Activated naive CD4-positive, alpha-beta T cell treated with anti-CD3 and anti-CD28 coated beads, Interleukin-2, amount 50 U/mL, for 16 hours (primary cell): ENCODE measurements around the gene PLEKHH1.

Experiments used
- DNase-seq: peaks from one replicate; pipeline ENCODE4 v3.0.0-alpha.2; 2020

PLEKHH1 gene

DNA sequence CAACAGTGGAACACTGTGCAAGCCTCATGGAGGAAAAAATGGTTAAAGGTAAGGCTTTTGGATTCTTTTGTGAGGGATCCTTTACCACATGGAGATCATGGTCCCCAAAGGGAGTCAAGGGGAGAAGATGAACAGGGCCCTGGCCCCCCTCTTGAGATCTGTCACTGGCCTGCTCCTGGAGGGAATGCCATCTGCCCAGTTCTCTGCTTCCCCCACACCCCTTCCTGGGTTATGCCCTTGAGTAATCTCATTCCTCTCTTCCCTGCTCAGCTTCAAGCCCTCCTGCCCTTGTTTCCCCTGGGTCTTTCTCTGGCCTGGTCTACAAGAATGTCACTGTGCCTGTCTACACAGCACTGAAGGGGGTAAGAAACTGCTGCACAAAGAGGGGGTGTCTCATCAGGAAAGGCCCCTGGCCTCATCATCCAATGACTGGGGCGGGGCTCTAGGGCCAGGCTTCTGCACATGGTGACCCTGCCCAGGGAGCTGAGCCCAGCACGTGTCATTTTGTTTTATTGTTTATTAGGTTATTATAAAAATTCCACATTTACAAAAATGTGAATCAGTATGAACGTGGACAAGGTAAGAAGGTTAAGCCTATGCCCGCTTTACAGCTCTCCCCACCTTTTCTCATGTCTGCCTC lies 36.7 kb downstream of the PLEKHH1 start:
- DNase-seq, result no peak

DNA sequence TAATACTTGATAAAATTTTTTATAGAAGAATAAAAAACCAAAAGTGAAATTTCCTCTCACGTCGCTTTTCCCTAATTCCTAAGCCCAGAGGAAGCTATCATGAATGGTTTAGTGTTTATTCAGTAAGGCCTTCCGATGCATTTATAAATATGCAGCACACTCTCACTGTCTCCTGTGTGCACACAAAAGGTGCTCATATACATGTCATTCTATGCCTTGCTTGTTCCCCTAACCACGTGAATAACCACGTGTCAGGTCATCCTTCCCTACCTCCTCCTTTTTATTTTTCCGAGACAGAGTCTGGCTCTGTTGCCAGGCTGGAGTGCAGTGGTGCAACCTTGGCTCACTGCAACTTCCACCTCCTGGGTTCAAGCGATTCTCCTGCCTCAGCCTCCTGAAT lies 37.4 kb downstream of the PLEKHH1 start:
- no peak for DNase-seq

DNA sequence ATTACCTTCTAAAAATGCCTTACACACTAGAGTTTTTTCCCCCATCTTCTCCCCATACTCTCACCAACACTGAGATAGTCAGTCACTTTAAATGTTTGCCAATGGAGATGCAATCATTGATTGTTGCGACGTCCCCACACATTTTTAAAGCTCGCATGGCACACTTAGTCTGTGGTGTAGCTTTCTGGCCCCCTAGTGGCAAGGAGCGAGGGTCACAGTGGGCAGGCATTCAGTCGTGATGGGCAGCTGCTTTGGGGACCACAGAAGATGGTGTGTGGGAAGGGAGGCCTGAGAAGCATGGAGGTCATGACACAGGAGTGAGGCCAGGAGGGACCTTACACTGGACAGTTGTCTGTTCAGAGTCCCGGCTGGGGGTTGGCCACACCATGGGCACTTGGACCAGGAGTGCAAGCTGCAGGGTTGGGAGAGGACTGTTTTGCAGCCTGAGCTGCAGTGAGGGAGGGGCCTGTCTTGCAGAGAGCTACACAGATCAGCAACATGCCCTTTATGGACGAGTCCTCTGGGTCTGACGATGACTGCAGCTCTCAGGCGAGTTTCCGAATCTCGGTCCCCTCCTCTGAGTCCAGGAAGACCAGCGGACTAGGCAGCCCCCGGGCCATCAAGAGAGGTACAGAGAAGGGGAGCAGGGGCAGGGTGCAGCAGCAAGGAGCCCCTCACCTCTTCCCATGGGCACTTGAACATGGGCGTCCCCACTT lies 38.3 kb downstream of the PLEKHH1 start:
- peak; percentile 68 for DNase-seq

DNA sequence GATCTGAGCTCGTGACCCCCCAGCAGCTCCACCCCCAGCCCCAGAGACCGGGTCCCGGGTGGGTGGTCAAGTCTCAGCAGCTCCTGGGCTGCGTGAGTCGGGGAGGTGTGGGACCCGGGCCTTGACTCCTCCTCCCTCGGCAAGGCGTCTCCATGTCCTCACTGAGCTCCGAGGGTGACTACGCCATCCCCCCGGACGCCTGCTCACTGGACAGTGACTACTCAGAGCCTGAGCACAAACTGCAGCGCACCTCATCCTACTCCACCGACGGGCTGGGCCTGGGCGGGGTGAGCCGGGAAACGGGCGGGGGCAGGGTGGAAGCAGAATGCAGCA lies 38.9 kb downstream of the PLEKHH1 start:
- no peak for DNase-seq

DNA sequence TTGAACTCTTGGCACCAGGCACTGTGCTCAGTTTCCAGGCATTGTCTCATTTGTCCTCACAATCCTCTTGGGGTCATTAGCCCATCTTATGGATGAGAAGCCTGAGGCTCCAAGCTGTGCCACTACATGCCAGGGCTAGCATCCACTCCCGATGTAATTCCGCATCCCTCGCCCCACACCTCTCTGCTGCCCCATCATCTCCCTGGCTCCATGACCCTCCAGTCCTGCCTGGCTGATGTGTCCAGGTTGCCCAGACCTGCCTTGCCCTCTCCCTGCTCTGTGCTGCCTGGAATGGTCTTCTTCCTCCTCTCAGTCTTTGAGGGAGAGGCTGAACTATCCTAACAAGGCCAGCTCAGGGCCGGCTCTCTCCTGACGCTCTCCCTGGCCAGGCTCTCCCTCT lies 39.5 kb downstream of the PLEKHH1 start:
- DNase-seq, result no peak

DNA sequence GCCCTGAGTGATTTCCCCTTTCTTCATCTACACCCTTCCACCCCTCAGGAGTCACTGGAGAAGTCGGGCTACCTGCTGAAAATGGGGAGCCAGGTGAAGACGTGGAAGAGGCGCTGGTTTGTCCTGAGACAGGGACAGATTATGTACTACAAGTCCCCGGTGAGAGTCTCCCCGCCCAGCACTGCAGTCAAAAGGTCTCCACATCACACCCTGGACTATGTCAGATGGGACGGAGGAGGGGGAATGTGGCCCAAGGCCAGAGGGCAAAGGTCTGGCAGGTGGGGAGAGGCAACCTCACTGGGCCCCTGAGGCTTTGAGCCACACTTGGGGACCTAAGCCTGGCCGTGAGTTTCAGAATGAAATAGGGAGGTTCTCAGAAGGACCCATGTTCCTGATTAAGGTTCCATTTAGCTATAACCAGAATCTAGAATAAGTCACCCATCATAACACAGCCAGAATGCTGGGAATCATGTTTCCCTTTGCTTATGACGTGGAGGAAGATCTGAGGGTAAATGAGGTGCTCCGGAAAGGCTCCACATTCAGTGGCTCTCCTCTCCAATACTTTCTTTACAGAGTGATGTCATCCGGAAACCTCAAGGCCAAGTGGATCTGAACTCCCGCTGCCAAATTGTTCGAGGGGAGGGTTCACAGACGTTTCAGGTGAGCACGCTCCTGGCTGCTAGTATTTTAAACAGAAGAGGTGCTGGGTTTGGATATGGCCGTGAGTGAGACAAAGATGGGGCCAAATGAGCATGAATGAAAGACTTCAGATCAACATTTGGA lies 40.3 kb downstream of the PLEKHH1 start:
- no peak for DNase-seq

DNA sequence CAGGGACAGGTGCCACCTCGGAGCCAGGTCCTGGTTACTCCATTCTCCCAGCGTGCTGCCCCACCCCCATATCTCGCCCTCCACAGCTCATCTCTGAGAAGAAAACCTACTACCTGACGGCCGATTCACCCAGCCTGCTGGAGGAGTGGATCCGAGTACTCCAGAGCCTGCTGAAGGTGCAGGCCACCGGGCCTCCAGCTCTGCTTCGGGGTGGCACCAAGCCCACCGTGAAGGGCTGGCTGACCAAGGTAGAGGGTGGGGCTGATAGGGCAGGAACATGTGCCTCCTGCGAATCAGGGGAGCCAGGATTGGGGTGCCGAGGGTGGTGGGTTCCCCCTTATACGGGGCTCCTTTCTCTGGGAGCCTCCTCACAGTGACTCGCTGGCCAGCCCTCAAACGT lies 41.1 kb downstream of the PLEKHH1 start:
- no peak for DNase-seq

DNA sequence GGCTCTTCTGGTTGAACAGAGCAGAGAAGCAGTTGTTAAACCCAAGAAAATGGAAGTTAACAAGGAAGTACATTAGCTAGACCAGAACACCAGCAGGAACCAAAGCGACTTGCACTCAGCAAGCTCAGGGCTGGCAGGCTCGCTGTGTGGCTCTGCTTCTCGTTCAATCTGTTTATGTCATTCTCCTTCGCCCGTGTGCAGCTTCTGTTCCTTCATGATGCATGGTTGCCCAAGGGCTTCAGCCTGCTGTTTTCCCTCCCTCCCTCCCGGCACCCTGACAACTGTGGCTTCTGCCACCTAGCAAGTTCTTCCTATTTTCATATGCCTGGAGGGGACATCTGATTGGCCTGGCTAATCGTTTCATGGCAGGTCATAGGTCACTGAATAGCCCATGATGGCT lies 41.7 kb downstream of the PLEKHH1 start:
- no peak for DNase-seq

DNA sequence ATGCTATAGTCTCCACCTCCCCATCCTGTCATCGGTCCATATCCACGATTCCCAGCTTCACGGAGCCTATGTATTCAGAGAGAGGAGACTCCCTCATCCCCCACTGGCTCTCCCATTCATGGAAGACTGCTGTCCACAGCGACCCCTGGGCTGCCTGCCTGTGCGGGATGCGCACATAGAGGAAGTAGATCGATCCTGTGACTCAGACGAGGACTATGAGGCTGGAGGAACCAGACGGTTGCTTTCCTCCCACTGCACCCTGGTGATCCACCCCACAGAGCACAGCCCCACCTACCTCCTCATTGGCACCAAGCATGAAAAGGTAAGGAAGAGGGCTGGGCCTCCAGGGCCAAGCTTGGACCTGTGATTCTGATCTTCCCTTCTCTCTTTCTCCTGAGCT lies 42.6 kb downstream of the PLEKHH1 start:
- no peak for DNase-seq

DNA sequence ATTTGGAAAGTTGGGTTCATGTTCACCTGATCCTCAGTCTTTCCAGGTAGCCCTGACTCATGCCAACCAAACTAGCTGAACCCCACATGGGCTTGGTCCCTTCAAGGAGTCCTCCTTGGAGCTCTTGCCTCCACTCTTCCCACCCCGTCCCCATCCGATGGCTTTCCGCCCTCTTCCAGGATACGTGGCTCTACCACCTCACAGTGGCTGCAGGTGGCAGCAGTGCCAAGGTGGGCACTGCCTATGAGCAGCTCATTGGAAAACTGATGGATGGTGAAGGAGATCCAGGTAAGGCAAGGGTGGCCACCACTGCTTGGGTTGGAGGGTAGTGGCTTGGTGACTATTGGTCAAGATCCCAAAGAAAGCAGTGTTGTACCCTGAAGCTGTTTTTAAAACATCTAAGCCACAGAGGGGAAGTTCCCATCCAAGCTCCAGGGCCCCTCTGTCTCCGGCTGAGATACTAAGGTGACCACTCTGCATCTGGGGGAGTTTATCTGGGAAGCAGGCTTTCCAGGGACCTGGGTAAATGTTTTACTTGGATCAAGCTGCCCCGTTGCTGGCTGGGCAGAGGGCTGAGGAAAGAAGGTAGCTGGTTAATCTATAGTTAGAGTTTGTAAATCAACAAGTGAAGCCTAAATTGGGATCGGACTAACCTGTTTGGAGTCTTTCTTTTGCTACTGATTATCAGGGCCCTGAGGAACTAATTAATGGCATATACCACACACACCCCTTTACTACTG lies 43.3 kb downstream of the PLEKHH1 start:
- DNase-seq, result no peak

DNA sequence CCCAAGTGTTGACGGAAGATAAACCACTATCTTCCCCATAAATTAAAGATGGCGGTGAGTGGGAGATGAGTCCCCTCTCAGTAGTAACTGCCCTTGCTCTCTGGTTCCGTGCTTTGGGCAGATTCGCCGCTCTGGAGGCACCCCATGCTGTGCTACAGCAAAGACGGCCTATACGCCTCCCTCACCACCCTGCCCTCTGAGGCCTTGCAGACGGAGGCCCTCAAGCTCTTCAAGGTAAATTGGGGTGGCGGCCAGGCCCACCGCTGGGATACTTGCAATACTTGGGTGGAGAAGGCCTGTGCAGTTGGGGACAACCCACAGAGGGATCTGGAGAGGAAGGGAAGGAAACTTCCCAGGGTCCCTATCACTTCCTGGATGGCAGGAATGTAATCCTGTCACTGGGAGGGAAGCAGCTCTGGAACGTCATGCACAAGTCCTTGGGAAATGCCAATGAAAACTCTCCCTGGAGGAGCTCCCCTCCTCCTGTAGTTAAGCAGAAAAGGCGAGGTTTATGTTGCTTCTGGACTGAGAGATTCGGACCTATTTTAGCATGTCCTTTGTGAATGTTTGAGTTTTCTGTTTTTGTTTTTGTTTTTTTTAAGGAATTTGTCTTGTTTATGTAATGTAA lies 44.2 kb downstream of the PLEKHH1 start:
- no peak for DNase-seq

DNA sequence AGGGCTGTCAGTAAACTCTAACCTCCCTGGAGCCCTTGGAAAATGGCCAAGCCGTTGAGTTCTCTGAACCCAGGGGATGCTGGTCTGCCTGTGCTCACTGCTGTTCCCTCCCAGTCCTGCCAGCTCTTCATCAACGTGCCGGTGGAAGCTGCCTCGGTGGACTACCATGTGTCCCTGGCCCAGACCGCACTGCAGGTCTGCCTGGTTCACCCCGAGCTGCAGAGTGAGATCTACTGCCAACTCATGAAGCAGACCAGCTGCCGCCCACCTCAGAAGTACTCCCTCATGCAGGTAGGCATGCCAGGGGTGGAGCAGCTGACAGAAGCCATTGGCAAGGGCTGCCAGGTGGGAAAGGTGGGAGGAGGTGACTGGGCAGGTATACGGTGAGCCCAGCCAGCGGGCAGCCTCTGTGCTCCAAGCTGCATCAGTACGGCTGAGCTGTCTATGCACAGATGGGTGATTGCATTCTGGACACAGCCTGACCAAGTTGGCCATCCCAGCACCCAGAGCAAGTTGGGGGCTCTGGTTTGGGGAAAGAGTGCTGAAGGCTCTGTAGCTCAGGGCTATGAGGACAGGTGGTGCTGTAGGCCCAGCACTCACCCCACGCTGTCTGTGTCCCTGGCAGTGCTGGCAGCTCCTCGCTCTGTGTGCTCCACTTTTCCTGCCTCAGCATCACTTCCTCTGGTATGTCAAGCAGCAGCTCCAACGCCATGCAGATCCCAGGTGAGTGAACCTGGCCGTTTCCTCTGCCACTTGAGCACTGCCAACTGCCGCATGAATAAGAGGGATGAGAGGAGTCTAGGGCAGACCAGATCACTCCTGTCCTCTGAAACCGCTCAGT lies 45.0 kb downstream of the PLEKHH1 start:
- no peak for DNase-seq

DNA sequence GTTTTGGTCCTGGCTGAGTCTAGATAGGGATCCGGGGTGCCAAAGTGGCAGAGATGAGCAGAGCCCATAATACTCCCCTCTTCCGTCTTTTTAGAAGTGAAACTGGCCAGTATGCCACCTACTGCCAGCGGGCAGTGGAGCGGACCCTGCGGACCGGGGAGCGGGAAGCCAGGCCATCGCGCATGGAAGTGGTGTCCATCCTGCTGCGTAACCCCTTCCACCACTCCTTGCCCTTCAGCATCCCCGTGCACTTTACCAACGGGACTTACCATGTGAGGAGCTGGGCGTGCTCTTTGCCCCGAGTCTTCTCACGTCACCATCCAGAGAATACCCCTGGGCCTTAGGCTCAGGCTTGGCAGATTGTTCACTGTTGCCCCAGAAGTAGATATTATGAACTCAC lies 46.0 kb downstream of the PLEKHH1 start:
- no peak for DNase-seq

DNA sequence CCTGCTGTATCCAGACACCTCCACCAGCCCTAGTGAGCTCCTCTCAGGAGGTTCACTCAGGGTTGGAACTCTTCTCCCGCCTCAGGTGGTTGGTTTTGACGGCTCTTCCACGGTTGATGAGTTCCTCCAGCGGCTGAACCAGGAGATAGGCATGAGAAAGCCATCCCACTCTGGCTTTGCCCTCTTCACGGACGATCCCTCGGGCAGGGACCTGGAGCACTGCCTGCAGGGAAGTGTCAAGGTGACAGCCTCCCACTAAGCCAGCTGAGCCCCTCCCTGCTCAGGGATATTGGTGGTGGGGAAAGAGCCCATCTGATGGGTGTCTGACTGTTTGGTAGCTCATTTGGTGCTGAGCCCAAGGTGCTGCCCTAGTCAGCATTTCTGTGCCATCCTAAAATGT lies 46.5 kb downstream of the PLEKHH1 start:
- no peak for DNase-seq

DNA sequence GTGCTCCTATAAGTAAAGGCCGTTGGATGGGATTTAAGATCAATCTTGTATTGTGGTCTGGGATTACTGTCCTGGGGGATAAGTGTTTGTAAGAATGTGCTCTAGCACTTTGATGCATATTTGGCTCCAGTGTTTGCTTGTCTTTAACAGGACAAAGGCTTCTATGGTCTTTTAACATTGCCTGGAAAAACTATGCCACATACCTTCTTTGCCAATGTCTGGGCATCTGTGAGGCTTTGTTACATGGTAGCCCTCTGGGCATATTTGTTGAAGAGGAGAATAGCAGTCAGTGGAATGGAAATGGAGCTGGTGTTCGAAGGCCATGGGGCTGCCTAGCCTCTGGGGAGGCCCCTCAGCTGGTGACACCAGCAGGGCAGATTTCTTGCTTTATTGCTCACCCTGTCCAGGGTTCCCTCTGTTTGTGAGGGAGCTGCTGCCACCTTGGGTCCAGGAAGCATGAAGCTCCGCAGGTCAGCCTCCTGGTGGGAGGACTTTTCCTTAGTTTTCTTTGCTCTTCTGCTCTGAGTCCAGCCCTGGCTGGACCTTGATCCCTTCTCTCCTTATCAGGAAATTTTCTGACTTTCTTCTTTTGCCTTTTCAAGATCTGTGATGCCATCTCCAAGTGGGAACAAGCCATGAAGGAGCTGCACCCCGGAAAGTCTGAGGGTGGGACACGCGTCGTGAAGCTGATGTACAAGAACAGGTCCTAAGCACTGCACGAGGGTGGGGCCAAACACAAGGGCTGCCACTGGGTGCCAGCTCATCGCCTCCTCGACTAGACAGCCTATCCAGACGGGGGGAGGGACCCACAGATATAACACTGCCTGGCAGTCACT lies 47.5 kb downstream of the PLEKHH1 start:
- no peak for DNase-seq

DNA sequence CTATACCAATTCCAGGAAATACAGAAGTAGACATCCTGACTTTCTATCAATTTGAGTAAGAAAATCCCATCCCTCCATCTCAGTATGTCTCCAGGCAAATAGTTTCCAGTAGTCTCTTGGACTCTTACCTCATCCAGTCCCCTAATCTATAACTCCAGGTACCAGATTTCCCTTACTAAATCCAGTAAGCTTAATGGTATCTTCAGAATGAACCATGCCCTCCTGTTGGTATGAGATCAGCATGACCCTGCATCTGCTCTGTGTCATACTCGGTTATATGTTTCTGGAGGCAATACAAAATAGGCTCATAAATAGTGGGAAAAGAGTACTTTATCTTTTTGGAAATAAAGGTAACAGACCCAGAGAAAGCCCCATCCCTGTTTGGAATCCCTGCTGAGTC lies 48.6 kb downstream of the PLEKHH1 start:
- DNase-seq, result no peak

DNA sequence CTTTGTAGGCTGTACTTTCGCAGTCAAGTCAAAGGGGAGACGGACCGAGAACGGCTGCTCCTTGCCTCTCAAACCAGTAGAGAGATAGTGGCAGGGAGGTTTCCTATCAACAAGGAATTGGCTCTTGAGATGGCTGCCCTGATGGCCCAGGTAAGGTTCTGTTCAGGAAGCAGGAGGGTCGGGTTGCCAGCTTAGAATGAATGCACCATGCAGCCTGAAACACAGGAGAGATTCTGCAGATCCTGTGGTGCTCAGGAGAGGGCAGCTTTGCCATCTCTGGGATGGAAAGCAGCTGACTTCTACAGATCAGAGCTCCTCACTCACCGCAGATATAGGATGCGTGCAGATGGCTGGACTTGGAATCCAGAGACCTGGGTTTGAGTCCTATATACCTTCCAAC lies 49.0 kb downstream of the PLEKHH1 start:
- DNase-seq, result no peak

DNA sequence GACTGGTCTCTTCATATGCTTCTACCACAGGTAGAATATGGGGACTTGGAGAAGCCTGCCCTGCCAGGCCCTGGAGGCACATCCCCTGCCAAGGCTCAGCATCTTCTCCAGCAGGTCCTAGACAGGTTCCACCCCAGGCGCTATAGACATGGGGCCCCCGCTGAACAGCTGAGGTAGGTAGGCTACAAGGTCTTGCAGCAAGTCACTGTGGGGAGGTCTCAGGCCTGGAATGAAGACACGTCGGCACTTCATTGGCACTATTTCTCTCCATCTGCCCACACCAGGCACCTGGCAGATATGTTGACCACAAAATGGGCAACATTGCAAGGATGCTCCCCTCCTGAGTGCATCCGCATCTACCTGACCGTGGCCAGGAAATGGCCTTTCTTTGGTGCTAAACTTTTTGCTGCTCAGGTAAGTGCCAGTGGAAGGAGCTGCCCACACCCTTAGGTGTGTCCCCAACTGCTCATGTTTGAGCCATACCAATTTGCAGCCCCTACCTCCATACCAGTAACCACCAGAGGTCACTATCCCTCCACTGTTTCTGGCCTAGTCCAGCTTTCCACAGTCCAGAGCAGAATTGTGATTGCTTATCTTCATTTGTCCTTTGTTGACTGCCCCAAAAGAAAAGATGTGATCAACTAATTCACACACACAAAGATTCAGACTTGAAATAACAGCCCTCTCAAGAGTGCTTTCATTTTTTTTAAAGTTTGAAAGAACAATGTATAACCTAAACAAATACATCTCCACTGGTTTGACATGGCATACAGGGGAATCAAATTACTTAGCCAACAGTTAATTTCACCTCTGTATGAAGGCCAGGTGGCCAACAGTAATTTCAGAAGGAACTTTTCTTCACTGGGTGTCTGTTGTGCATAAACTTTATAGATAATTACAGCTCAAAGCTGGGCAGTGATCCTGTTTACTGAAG lies 50.9 kb downstream of the PLEKHH1 start:
- no peak for DNase-seq

DNA sequence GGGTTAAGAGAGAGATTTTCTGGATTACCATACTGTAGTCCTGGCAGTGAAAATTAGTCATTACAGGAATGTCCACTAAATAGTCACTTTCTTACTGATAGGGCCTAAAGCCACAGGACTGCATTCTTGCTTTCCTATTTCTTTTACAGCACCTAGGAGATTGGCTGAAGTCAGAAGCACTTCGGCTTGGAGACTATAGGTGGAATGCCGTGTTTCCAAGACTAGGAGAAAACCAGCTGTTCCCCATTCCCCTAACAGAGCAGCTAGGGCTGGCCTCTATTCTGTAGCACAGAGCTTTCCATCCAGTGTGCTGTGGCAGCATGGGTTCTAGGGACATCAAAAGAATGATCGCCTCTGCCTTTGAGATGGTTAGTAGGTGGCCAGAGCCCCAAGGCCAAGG lies 51.9 kb downstream of the PLEKHH1 start:
- no peak for DNase-seq

DNA sequence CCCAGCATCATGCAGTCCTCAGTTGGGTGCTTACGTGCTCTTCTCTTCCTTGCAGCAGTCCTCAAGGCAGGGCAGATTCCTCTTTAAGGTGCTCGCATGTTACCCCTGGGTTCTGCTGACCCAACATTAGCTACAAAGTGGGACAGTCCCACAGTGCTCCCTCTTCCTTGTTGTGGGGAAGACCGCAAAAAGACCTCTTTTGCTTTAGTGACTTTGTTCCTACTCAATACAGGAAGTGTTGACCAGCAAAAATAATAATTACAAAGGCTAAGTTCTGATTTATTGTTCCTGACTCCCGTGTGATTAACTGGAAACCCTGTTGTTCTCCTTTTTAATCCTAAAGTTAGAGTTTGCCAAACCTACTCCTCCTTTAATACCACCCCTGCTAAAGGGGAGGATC lies 53.3 kb downstream of the PLEKHH1 start:
- no peak for DNase-seq
